T-cell (primary cell): ENCODE results near the gene SLC47A2. TPM values are rescaled to one million over a fixed set of nuclear protein-coding genes. Genes with fewer than 3 reads are reported as not detected.

Source experiments
- ATAC-seq, 4 experiments: fragments of 200-7000 bp in 3 of 4; fragments of 150-1000 bp in 1 of 4; cut with Tn5 transposase; replicated peaks in 1 of 4; 1 replicate in 3 of 4; 2 replicates in 1 of 4; pipeline ENCODE4 v1.10.0; 2021; ENCODE audit warnings: moderate library complexity in 3 of 4, mild to moderate bottlenecking in 2 of 4, moderate number of reproducible peaks in 1 of 4
- CTCF ChIA-PET, 2 donors: fragments of 300-600 bp; sonication (Branson Sonifier 250); formaldehyde crosslinking; loops; one replicate each; lab custom pipeline; 2022; ENCODE audit warnings: antibody characterized with exemption in 2 of 2; lab: Charles Lee
- POLR2A ChIA-PET, 2 donors: fragments of 300-600 bp; sonication (Branson Sonifier 250); formaldehyde crosslinking; loops; one replicate each; lab custom pipeline; 2022; ENCODE audit warnings: antibody characterized with exemption in 2 of 2; lab: Charles Lee
- DNase-seq, 35 experiments: peaks; one replicate each; pipeline versions ENCODE4 v3.0.0 to v3.0.0-alpha.2; 2013 to 2023
- H3K27ac ChIP-seq: one replicate; pipeline ENCODE4 v1.5.1; 2013; ENCODE audit warnings: low read length
- H3K27me3 ChIP-seq, 2 experiments: replicated peaks in 1 of 2; 1 replicate in 1 of 2; 2 replicates in 1 of 2; pipeline versions ENCODE4 v1.6.1 to v1.7.0; 2013; ENCODE audit warnings: low read length in 1 of 2, mixed read lengths in 1 of 2; ENCODE audit not compliant: control insufficient read depth in 2 of 2, insufficient read depth in 2 of 2; ENCODE audit errors: extremely low read depth in 1 of 2
- H3K36me3 ChIP-seq, 2 donors: 1 replicate in 1 of 2; 2 replicates in 1 of 2; pipeline versions ENCODE4 v1.6.1 to v1.7.0; 2013; ENCODE audit warnings: low read length in 1 of 2; ENCODE audit not compliant: control insufficient read depth in 2 of 2, insufficient read depth in 1 of 2; ENCODE audit errors: extremely low read depth in 1 of 2
- H3K4me1 ChIP-seq, 2 experiments: 1 replicate in 1 of 2; 2 replicates in 1 of 2; pipeline versions ENCODE4 v1.6.1 to v1.7.0; 2013; ENCODE audit warnings: low read length in 2 of 2, mixed read lengths in 1 of 2; ENCODE audit not compliant: insufficient read depth in 2 of 2, control insufficient read depth in 1 of 2; ENCODE audit errors: extremely low read depth in 1 of 2
- H3K4me3 ChIP-seq, 2 donors: 1 replicate in 1 of 2; 2 replicates in 1 of 2; pipeline versions ENCODE4 v1.5.1 to v1.7.0; 2013; ENCODE audit warnings: mild to moderate bottlenecking in 2 of 2, low read length in 1 of 2, moderate library complexity in 1 of 2; ENCODE audit not compliant: control insufficient read depth in 1 of 2; ENCODE audit errors: extremely low read depth in 1 of 2
- H3K9me3 ChIP-seq: 2 replicates; pipeline ENCODE4 v1.7.0; 2013
- H3K27ac Mint-ChIP-seq, 2 donors: one replicate each; pipeline ENCODE4 v1.8.0; 2020 to 2021; ENCODE audit warnings: mild to moderate bottlenecking in 2 of 2, mixed read lengths in 2 of 2
- H3K27me3 Mint-ChIP-seq, 2 donors: one replicate each; pipeline ENCODE4 v1.8.0; 2021 to 2022; ENCODE audit warnings: mixed read lengths in 2 of 2
- H3K36me3 Mint-ChIP-seq: one replicate; pipeline ENCODE4 v1.8.0; 2021; ENCODE audit warnings: mixed read lengths
- H3K4me1 Mint-ChIP-seq, 3 donors: one replicate each; pipeline ENCODE4 v1.8.0; 2020 to 2022; ENCODE audit warnings: mixed read lengths in 3 of 3, mild to moderate bottlenecking in 1 of 3
- H3K4me3 Mint-ChIP-seq, 3 donors: one replicate each; pipeline ENCODE4 v1.8.0; 2020 to 2022; ENCODE audit warnings: mild to moderate bottlenecking in 3 of 3, mixed read lengths in 3 of 3, moderate library complexity in 3 of 3
- H3K9me3 Mint-ChIP-seq, 3 donors: one replicate each; pipeline ENCODE4 v1.8.0; 2020 to 2022; ENCODE audit warnings: mixed read lengths in 3 of 3
- WGBS: methylation state at CpG from one replicate; pipeline ENCODE4 v1.1.5; 2013; ENCODE audit warnings: missing lambda C conversion rate; ENCODE audit not compliant: insufficient coverage; 5-methylcytosine and 5-hydroxymethylcytosine counted together
- total RNA-seq, 35 experiments: library from RNA in 6 of 35; stranded (reverse) in 6 of 35; fragments of 120-200 nt in 1 of 35; gene quantifications; one replicate each; pipeline versions ENCODE4 v1.2.1 to v1.2.4 and lab custom pipeline; 2013 to 2026

Gene SLC47A2
- total RNA-seq, 5 donors from 2014 or later (not counting 1 experiment from before 2014, with no cell fraction given): not detected

DNA sequence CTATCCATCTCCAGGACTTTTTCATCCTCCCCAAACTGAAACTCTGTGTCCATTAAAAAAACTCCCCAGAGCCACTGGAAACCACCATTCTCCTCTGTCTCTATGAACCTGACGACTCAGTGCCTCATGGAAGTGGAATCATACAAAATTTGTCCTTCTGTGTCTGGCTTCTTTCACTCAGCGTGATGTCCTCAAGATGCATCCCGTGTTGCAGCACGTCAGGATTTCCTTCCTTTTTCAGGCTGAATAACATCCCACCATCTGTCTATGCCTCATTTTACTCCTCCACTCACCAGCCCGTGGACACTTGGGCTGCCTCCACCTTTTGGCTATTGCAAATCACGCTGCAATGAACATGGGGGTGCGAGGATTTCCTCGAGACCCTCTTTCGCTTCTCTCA is 44.4 kb upstream of the SLC47A2 start:
- no peak for ATAC-seq
- Histone ChIP-seq H3K9me3 (no peaks in the 10 kb centered on the region), H3K4me3 (no peak overlapping the region), H3K27me3 (peaks cover 0 to 49% of the 10 kb centered on the region in 2 experiments), H3K36me3 (no peaks in the 10 kb centered on the region), H3K27ac (no peak overlapping the region), H3K4me1 (peaks cover 0 to 7% of the 10 kb centered on the region in 2 experiments)
- 68% methylated on average over 9 of the region's 9 CpGs for WGBS
- no peaks in the 10 kb centered on the region for H3K9me3 Mint-ChIP-seq
- H3K36me3 Mint-ChIP-seq: no peaks in the 10 kb centered on the region
- POLR2A ChIA-PET: no interaction called here
- H3K4me3 Mint-ChIP-seq: no peak overlapping the region
- H3K4me1 Mint-ChIP-seq: peaks cover 0 to 2% (median 0%) of the 10 kb centered on the region in 3 donors
- CTCF ChIA-PET: interaction anchor here in 1 of 2 donors (0.9 to 2.3 kb wide), 2 partner anchors 11 to 327 kb away, joined by 4 to 8 read pairs; no protein-coding TSS in a partner anchor
- peaks cover 13 to 25% of the 10 kb centered on the region in 2 donors for H3K27me3 Mint-ChIP-seq
- no peak overlapping the region for H3K27ac Mint-ChIP-seq
- no peak for DNase-seq

DNA sequence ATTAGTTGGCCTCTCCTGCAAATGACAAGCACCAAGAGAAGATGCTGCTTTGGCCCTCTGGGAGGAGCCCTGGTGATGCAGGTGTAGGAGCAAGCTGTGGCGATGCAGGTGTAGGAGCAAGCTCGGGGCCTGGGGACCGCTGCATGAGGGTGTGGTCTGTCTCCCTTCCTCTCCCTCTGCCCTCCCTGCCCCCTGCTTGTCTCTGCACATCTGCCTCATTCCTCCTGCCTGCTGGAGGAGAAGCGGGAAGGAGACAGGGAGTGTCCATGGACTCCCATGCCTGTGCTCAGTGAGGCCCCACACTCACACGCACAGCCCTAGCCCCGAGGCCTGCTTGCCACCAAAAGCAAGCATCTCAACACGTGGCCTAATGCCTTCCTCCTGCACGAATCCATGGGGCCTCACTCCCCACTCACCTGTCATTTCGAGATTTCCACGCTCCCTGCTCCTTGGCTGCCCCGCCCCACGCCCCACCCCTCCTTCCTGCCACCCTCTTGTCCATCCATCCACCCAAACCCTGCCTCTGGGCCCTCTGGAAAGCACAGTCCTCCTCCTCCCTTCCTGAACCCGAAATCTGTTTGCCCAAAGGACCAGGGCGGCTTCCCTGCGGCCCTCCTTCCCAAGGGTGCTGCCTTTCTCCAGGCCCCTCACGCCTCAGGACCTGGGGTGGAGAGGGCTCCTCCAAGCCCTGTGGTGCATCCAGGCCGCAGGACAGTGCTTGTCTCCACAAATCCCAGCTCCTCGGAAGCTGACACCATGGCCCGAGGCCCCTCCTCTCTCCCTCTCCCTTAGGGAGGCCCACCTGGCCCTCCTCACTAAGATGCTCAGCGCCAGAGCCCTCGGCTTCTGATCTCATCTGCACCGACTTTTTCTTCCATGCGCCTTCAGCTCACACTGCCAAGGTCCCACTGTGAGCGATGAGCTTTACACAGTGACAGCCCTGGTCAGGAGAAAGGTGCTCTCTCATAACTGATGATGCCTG is 43.5 kb upstream of the SLC47A2 start:
- Histone ChIP-seq H3K4me1 (peaks cover 0 to 7% of the 10 kb centered on the region in 2 experiments), H3K9me3 (no peaks in the 10 kb centered on the region), H3K36me3 (no peaks in the 10 kb centered on the region), H3K4me3 (no peak overlapping the region), H3K27me3 (peaks cover 0 to 55% of the 10 kb centered on the region in 2 experiments), H3K27ac (no peak overlapping the region)
- peaks cover 14 to 27% of the 10 kb centered on the region in 2 donors for H3K27me3 Mint-ChIP-seq
- ChIA-PET POLR2A (no interaction called here), CTCF (interaction anchor here (0.6 to 0.9 kb wide), 3 partner anchors 7 to 326 kb away, joined by 3 to 6 read pairs (median 4); no protein-coding TSS in a partner anchor)
- peaks cover 0 to 2% (median 0%) of the 10 kb centered on the region in 3 donors for H3K4me1 Mint-ChIP-seq
- no peak overlapping the region for H3K4me3 Mint-ChIP-seq
- H3K36me3 Mint-ChIP-seq: no peaks in the 10 kb centered on the region
- 83% methylated on average over 15 of the region's 24 CpGs for WGBS
- ATAC-seq: no peak
- no peaks in the 10 kb centered on the region for H3K9me3 Mint-ChIP-seq
- DNase-seq: peak in 1 of 35 experiments; percentile 22
- no peak overlapping the region for H3K27ac Mint-ChIP-seq

DNA sequence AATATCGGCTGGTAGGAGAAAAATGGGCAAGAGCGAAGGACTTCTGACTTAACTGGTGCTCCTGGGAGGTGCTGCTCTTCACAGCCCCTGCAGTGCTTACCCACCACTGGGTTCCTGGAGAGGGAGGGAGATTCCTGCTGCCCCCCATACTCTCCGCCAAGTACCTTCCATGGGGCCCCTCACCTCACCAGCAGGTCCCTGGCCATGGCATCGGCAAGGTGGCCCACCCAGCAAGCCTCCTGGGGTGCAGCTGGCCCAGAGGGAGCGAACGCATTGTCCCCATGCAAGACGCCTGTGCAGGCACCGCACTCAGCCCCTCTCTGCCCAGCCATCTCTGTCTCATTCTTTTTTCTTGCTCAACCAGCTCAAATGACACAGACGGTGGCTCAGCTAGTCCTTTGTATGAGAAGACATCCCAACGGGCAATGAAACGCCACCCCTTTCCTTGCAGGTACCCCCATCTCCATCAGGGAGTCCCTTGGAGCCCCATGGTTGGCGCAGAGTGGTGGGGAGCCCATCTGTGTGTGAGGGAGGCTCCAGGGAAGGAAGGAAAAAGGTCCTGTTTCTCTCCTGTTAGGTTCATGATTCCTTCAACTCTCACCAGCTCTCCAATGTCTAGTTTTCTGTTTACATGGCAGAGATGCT is 41.3 kb upstream of the SLC47A2 start:
- POLR2A ChIA-PET: no interaction called here
- Mint-ChIP-seq H3K4me1 (no peaks in the 10 kb centered on the region), H3K27me3 (peaks cover 21 to 27% of the 10 kb centered on the region in 2 donors), H3K36me3 (no peaks in the 10 kb centered on the region), H3K9me3 (no peaks in the 10 kb centered on the region), H3K4me3 (no peak overlapping the region), H3K27ac (no peak overlapping the region)
- H3K27ac ChIP-seq: no peak overlapping the region
- DNase-seq (no peak), ATAC-seq (no peak)
- H3K36me3 ChIP-seq: no peaks in the 10 kb centered on the region
- no peak overlapping the region for H3K4me3 ChIP-seq
- peaks cover 0 to 60% of the 10 kb centered on the region in 2 experiments for H3K27me3 ChIP-seq
- H3K4me1 ChIP-seq: peaks cover 0 to 5% of the 10 kb centered on the region in 2 experiments
- CTCF ChIA-PET: interaction anchor here (0.6 to 1.2 kb wide), 2 partner anchors 10 to 12 kb away, joined by 4 to 5 read pairs; no protein-coding TSS in a partner anchor
- 83% methylated on average over 7 of the region's 12 CpGs for WGBS
- no peaks in the 10 kb centered on the region for H3K9me3 ChIP-seq

GRCh38 chr17:19756546-19756945 is 40.2 kb upstream of the SLC47A2 start:
- no peaks in the 10 kb centered on the region for H3K36me3 ChIP-seq
- ChIA-PET CTCF (interaction anchor here in 1 of 2 donors (1.1 kb wide), 1 partner anchor 14 kb away, joined by 3 read pairs; no protein-coding TSS in a partner anchor), POLR2A (no interaction called here)
- no peak for DNase-seq
- H3K4me1 ChIP-seq: no peaks in the 10 kb centered on the region
- Mint-ChIP-seq H3K27ac (no peak overlapping the region), H3K36me3 (no peaks in the 10 kb centered on the region), H3K4me3 (no peak overlapping the region), H3K9me3 (no peaks in the 10 kb centered on the region), H3K27me3 (peaks cover 21 to 27% of the 10 kb centered on the region in 2 donors), H3K4me1 (no peaks in the 10 kb centered on the region)
- 83% methylated on average over 8 of the region's 10 CpGs for WGBS
- peaks cover 0 to 50% of the 10 kb centered on the region in 2 experiments for H3K27me3 ChIP-seq
- H3K27ac ChIP-seq: no peak overlapping the region
- no peaks in the 10 kb centered on the region for H3K9me3 ChIP-seq
- no peak overlapping the region for H3K4me3 ChIP-seq
- no peak for ATAC-seq

- ATAC-seq: no peak
- POLR2A ChIA-PET: no interaction called here
- DNase-seq: no peak
- no peaks in the 10 kb centered on the region for H3K9me3 Mint-ChIP-seq
- 63% methylated on average over 7 of the region's 11 CpGs for WGBS
- peaks cover 25 to 27% of the 10 kb centered on the region in 2 donors for H3K27me3 Mint-ChIP-seq
- Histone ChIP-seq H3K27me3 (peaks cover 0 to 51% of the 10 kb centered on the region in 2 experiments), H3K4me3 (no peak overlapping the region), H3K9me3 (no peaks in the 10 kb centered on the region), H3K4me1 (no peaks in the 10 kb centered on the region), H3K36me3 (no peaks in the 10 kb centered on the region), H3K27ac (no peak overlapping the region)
- no peak overlapping the region for H3K4me3 Mint-ChIP-seq
- H3K4me1 Mint-ChIP-seq: no peaks in the 10 kb centered on the region
- H3K36me3 Mint-ChIP-seq: no peaks in the 10 kb centered on the region
- CTCF ChIA-PET: interaction anchor here in 1 of 2 donors (1.1 kb wide), 1 partner anchor 13 kb away, joined by 3 read pairs; no protein-coding TSS in a partner anchor
- no peak overlapping the region for H3K27ac Mint-ChIP-seq
These were observed 39.6 kb upstream of the SLC47A2 start for GRCh38 chr17:19755821-19756510.
